ENCODE measurements around the gene IPO7.
"Not testable (repeated sequence)": the region's sequence is repeated elsewhere in the genome, so short reads cannot be mapped to it uniquely, and the experiment has no call there.

The IPO7 gene

GRCh38 chr11:9357041-9357440 lies 27.4 kb upstream of the IPO7 start:
- CTCF ChIA-PET: no interaction called here
- DNase-seq (ENCODE audit: extremely low spot score): no peak
- POLR2A ChIA-PET: no interaction called here
- no peak for TF ChIP-seq FOXM1 (IDR thresholded peaks at IDR 0.05; ENCODE audit: borderline replicate concordance)

DNA sequence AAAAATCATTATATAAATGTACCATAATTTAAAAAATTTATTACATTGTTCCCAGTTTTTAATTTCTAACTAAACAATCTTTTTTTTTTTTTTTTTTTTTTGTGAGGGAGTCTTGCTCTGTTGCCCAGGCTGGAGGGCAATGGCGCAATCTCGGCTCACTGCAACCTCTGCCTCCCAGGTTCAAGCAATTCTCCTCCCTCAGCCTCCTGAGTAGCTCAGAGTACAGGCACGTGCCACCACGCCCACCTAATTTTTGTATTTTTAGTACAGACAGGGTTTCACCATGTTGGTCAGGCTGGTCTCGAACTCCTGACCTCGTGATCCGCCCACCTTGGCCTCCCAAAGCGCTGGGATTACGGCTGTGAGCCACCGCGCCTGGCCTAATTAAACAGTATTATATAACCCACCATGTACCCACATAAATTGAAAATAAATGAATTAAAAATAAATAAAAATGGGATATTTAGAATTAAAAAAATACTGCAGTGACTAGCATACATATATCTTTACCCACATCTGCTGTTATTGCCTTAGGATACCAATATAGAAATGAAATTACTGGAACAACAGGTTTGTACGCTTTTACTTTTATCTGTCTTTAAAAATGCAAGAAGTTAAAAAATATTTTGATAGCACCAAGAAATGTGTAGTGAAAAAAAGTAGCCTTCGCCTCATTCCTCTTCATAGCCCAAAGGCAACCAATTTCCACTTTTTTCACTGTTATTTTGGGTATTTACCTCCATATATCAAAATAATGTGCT lies 23.4 kb upstream of the IPO7 start:
- DNase-seq (ENCODE audit: extremely low spot score); CTCF ChIA-PET; POLR2A ChIA-PET: not testable (repeated sequence)

DNA sequence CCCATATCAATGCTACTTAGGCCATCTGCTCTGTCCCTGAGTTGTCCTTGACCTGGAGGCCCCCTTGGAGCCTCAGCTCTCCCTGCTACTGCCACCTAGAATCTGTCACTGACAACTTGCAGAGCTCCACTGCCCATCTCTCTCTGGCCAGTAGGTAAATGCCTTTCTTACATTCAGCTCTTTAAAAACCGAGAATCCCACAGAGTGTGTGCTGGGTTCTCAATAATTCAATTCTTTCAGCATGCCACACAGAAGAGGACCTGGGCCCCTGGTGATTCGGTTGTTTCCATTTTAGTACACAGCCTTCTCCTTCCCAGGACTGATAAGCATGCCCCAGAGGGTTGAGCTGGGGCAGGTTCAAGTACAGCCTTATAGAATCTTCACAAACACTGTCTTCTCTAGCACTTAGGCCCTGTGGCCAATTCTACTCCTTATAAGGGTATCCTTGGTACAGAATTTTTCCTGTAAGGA lies 22.0 kb upstream of the IPO7 start:
- POLR2A ChIA-PET: interaction anchor here (1.4 to 1.8 kb wide), 3 partner anchors 22 to 98 kb away, joined by 5 to 11 read pairs (median 5); partner anchors contain the start of genes DENND5A, IPO7 and ZNF143
- CTCF ChIA-PET: no interaction called here
- no peak for DNase-seq (ENCODE audit: extremely low spot score)
- TF ChIP-seq CTBP1 (IDR thresholded peaks at IDR 0.05; ENCODE audit: borderline replicate concordance): no peak
- no peak for TF ChIP-seq TARDBP (IDR thresholded peaks at IDR 0.05)
- no peak for TF ChIP-seq FOXA1 (IDR thresholded peaks at IDR 0.05)
- TF ChIP-seq FOXM1 (IDR thresholded peaks at IDR 0.05; ENCODE audit: borderline replicate concordance): no peak
- TF ChIP-seq PKNOX1 (IDR thresholded peaks at IDR 0.05): no peak
- TF ChIP-seq SP1 (IDR thresholded peaks at IDR 0.05): no peak
- no peak for TF ChIP-seq BHLHE40 (IDR thresholded peaks at IDR 0.05; ENCODE audit: borderline replicate concordance)
- TF ChIP-seq ELF4 (IDR thresholded peaks at IDR 0.05): no peak
- TF ChIP-seq NFRKB (IDR thresholded peaks at IDR 0.05): no peak
- no peak for TF ChIP-seq FOXK2 (IDR thresholded peaks at IDR 0.05)
- TF ChIP-seq L3MBTL2 (conservative IDR thresholded peaks at IDR 0.05): no peak
- no peak for TF ChIP-seq LEF1 (IDR thresholded peaks at IDR 0.05; ENCODE audit: borderline replicate concordance)

GRCh38 chr11:9363954-9364912 lies 20.2 kb upstream of the IPO7 start:
- DNase-seq (ENCODE audit: extremely low spot score): peak; percentile 85
- ChIA-PET POLR2A (interaction anchor here (0.9 to 2.4 kb wide), 9 partner anchors 8 to 99 kb away, joined by 3 to 26 read pairs (median 4); partner anchors contain the start of genes DENND5A and IPO7), CTCF (no interaction called here)
- TF ChIP-seq NFRKB (IDR thresholded peaks at IDR 0.05): no peak
- TF ChIP-seq SP1 (IDR thresholded peaks at IDR 0.05): no peak
- TF ChIP-seq L3MBTL2 (conservative IDR thresholded peaks at IDR 0.05): peak; percentile 71
- TF ChIP-seq TARDBP (IDR thresholded peaks at IDR 0.05): no peak

- ChIA-PET CTCF (no interaction called here), POLR2A (interaction anchor here (1.3 kb wide), 1 partner anchor 17 kb away, joined by 5 read pairs; the partner anchor contains the start of gene IPO7)
- no peak for TF ChIP-seq FOXM1 (IDR thresholded peaks at IDR 0.05; ENCODE audit: borderline replicate concordance)
- no peak for TF ChIP-seq SUZ12 (IDR thresholded peaks at IDR 0.05)
- no peak for TF ChIP-seq SP1 (IDR thresholded peaks at IDR 0.05)
- no peak for TF ChIP-seq TARDBP (IDR thresholded peaks at IDR 0.05)
- TF ChIP-seq BHLHE40 (IDR thresholded peaks at IDR 0.05; ENCODE audit: borderline replicate concordance): no peak
- no peak for TF ChIP-seq LEF1 (IDR thresholded peaks at IDR 0.05; ENCODE audit: borderline replicate concordance)
- no peak for TF ChIP-seq ELF4 (IDR thresholded peaks at IDR 0.05)
- no peak for TF ChIP-seq ZNF384 (IDR thresholded peaks at IDR 0.05)
- TF ChIP-seq HDGF (IDR thresholded peaks at IDR 0.05; ENCODE audit: borderline replicate concordance): no peak
- DNase-seq (ENCODE audit: extremely low spot score): no peak
Observed at GRCh38 chr11:9367551-9367950, 16.9 kb upstream of the IPO7 start.

DNA sequence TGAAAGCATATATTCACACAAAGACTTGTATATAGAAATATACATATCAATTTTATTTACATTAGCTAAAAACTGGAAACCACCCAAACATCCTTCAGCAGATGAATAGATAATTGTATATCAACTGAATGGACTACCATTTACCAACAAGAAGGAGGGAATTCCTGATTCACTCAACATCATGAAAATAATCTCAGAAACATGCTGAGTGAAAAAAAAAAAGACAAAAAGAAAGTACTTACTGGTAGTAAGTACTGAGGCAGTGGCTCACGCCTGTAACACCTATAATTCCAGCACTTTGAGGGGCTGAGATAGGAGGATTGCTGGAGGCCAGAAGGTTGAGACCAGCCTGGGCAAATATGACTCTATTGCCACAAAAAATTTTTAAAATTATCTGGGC lies 7.4 kb upstream of the IPO7 start:
- DNase-seq (ENCODE audit: extremely low spot score): no peak
- CTCF ChIA-PET: interaction anchor here (0.7 kb wide), 1 partner anchor 1352 kb away, joined by 3 read pairs; no protein-coding TSS in a partner anchor
- TF ChIP-seq ZNF384 (IDR thresholded peaks at IDR 0.05): no peak
- TF ChIP-seq SP1 (IDR thresholded peaks at IDR 0.05): no peak
- TF ChIP-seq NFRKB (IDR thresholded peaks at IDR 0.05): no peak
- no peak for TF ChIP-seq ELF4 (IDR thresholded peaks at IDR 0.05)
- TF ChIP-seq BHLHE40 (IDR thresholded peaks at IDR 0.05; ENCODE audit: borderline replicate concordance): no peak
- no peak for TF ChIP-seq FOXA1 (IDR thresholded peaks at IDR 0.05)
- TF ChIP-seq HDGF (IDR thresholded peaks at IDR 0.05; ENCODE audit: borderline replicate concordance): no peak
- TF ChIP-seq SUZ12 (IDR thresholded peaks at IDR 0.05): no peak
- POLR2A ChIA-PET: interaction anchor here (2.4 kb wide), 1 partner anchor 12 kb away, joined by 6 read pairs; no protein-coding TSS in a partner anchor

DNA sequence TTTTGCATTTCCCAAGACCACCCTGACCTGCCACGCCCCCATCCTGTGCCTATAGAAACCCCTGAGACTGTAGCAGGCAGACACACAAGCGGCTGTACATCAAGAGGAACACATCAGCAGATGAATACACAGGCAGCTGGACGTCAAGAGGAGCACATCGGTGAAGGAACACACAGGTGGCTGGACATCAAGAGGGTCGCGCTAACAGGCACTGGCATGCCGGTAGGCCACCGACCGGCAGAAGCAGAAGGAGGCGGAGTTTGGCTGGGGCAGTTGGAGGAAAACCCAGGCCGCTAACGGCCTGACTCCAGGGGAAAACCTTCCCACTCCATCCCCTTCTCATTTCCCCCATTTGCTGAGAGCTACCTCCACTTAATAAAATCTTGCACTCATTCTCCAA lies 5.4 kb upstream of the IPO7 start:
- CTCF ChIA-PET: no interaction called here
- TF ChIP-seq BHLHE40 (IDR thresholded peaks at IDR 0.05; ENCODE audit: borderline replicate concordance) (no peak), FOXK2 (IDR thresholded peaks at IDR 0.05) (no peak), PKNOX1 (IDR thresholded peaks at IDR 0.05) (no peak), HDGF (IDR thresholded peaks at IDR 0.05; ENCODE audit: borderline replicate concordance) (no peak), ARNT (IDR thresholded peaks at IDR 0.05) (no peak), SUZ12 (IDR thresholded peaks at IDR 0.05) (no peak), ELF4 (IDR thresholded peaks at IDR 0.05) (no peak), LEF1 (IDR thresholded peaks at IDR 0.05; ENCODE audit: borderline replicate concordance) (no peak), FOXA1 (IDR thresholded peaks at IDR 0.05) (no peak), ZNF384 (IDR thresholded peaks at IDR 0.05) (no peak), FOXM1 (IDR thresholded peaks at IDR 0.05; ENCODE audit: borderline replicate concordance) (no peak), NFRKB (IDR thresholded peaks at IDR 0.05) (no peak), CTBP1 (IDR thresholded peaks at IDR 0.05; ENCODE audit: borderline replicate concordance) (no peak), TARDBP (IDR thresholded peaks at IDR 0.05) (no peak), SP1 (IDR thresholded peaks at IDR 0.05) (no peak), L3MBTL2 (conservative IDR thresholded peaks at IDR 0.05) (no peak)
- no peak for DNase-seq (ENCODE audit: extremely low spot score)
- POLR2A ChIA-PET: no interaction called here
